Skin epidermis (tissue), 12 donors: ENCODE measurements around the gene FOXN3.
A peak's percentile ranks its signal among the peaks of the same experiment; 100 is the strongest.

Experiments used
- H3K27ac ChIP-seq, 21 experiments: fragments of 200-600 bp; sonication (generic) in 11 of 21; one replicate each; pipeline ENCODE4 v1.5.0; 2020; ENCODE audit warnings: mild to moderate bottlenecking in 3 of 21, inconsistent platforms in 2 of 21, moderate library complexity in 2 of 21
- H3K4me3 ChIP-seq, 7 experiments: fragments of 200-600 bp; sonication (generic) in 2 of 7; one replicate each; pipeline ENCODE4 v1.5.0; 2020; ENCODE audit warnings: inconsistent platforms in 2 of 7, mild to moderate bottlenecking in 2 of 7, moderate library complexity in 1 of 7

The FOXN3 gene

GRCh38 chr14:89435892-89436656, 19.0 kb upstream of the FOXN3 start:
- Histone ChIP-seq H3K4me3 (no peak overlapping the region), H3K27ac (peak overlapping the region in 1 of 21 experiments; percentile 5)

DNA sequence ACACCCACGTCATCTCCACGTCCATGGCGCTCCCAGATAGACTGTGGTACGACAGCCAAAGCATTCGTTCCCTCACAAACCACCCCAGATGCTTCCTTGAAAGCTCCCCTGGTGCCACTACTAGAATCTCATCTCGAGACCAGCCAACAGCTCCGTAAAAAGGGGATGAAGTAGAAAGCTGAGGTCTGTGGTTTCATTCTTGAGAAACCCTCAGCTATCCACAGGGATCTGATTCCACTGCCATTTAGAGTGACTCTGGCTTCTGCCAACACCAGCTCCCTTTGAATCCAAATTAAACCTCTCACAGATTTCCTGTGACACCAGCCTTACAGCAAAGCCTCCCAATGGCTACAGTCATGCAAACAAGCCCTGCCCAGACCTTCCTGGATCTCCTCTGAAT, 18.5 kb upstream of the FOXN3 start:
- Histone ChIP-seq H3K27ac (no peak overlapping the region), H3K4me3 (no peak overlapping the region)

GRCh38 chr14:89432226-89432625, 15.2 kb upstream of the FOXN3 start:
- Histone ChIP-seq H3K27ac (peak overlapping the region in 2 of 21 experiments; percentile 13 to 29), H3K4me3 (no peak overlapping the region)

- H3K27ac ChIP-seq, result peak overlapping the region in 20 of 21 experiments; percentile 2 to 92 (median 72)
- H3K4me3 ChIP-seq, result peak overlapping the region in 5 of 7 experiments; percentile 1 to 24 (median 17)
Measured at GRCh38 chr14:89430391-89431236, 13.6 kb upstream of the FOXN3 start.

- H3K27ac ChIP-seq, result peak overlapping the region in 20 of 21 experiments; percentile 2 to 92 (median 72)
- H3K4me3 ChIP-seq, result peak overlapping the region in 2 of 7 experiments; percentile 6 to 24
Measured at GRCh38 chr14:89429199-89430181, 12.5 kb upstream of the FOXN3 start.

GRCh38 chr14:89428546-89429198, 11.6 kb upstream of the FOXN3 start:
- H3K4me3 ChIP-seq, result peak overlapping the region in 1 of 7 experiments; percentile 20

GRCh38 chr14:89428173-89428523, 11.1 kb upstream of the FOXN3 start:
- H3K27ac ChIP-seq, result peak overlapping the region in 15 of 21 experiments; percentile 3 to 92 (median 72)
- peak overlapping the region in 1 of 7 experiments; percentile 20 for H3K4me3 ChIP-seq

More at GRCh38 chr14:89428546-89429198, 11.6 kb upstream of the FOXN3 start:
- H3K27ac ChIP-seq, result peak overlapping the region in 16 of 21 experiments; percentile 60 to 92 (median 73)

- Histone ChIP-seq H3K27ac (peak overlapping the region in 13 of 21 experiments; percentile 6 to 92 (median 71)), H3K4me3 (no peak overlapping the region)
Measured at GRCh38 chr14:89427426-89428172, 10.6 kb upstream of the FOXN3 start.

- Histone ChIP-seq H3K4me3 (no peak overlapping the region), H3K27ac (peak overlapping the region in 2 of 21 experiments; percentile 32 to 77)
Measured at GRCh38 chr14:89425931-89426330, 8.9 kb upstream of the FOXN3 start.

DNA sequence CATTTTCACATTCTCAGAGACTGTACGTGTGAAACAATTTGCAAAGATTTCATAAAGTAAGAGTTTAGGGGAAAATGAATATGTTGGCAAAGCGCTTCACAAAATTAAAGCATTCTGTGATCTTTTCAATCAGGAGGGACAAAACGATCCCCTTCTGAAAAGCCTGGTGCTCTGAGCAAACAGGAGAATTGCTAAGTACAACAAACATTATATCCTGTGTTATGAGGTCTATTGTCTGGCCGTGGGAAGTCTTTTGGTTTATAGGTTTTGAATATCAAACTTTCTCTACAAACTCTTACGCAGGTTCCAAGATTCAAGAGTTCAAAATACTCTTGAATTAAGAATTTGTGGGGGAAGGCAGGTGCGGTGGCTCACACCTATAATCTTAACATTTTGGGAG, 7.2 kb upstream of the FOXN3 start:
- H3K4me3 ChIP-seq, result no peak overlapping the region

DNA sequence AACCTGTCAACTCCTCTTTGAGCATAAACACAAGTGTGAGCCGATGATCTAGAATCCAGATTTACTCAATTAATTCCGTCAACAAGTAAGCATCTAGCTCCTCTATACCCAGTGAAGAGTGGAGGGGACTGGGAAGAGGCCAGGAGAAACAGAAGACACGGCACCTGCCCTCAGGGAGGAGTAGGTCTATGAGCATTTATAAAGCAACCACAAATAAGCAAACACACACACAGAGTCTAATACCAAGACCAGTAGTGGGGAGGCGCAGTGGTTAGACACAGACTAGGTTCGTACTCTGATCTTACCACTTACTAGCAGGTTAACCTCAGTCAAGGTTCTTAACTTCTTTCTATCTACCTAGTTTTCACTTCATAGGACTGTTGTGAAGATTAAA, 5.9 kb upstream of the FOXN3 start:
- Histone ChIP-seq H3K27ac (peak overlapping the region in 10 of 21 experiments; percentile 14 to 76 (median 59)), H3K4me3 (no peak overlapping the region)

More for the DNA sequence above, 7.2 kb upstream of the FOXN3 start:
- H3K27ac ChIP-seq, result peak overlapping the region in 1 of 21 experiments; percentile 45

DNA sequence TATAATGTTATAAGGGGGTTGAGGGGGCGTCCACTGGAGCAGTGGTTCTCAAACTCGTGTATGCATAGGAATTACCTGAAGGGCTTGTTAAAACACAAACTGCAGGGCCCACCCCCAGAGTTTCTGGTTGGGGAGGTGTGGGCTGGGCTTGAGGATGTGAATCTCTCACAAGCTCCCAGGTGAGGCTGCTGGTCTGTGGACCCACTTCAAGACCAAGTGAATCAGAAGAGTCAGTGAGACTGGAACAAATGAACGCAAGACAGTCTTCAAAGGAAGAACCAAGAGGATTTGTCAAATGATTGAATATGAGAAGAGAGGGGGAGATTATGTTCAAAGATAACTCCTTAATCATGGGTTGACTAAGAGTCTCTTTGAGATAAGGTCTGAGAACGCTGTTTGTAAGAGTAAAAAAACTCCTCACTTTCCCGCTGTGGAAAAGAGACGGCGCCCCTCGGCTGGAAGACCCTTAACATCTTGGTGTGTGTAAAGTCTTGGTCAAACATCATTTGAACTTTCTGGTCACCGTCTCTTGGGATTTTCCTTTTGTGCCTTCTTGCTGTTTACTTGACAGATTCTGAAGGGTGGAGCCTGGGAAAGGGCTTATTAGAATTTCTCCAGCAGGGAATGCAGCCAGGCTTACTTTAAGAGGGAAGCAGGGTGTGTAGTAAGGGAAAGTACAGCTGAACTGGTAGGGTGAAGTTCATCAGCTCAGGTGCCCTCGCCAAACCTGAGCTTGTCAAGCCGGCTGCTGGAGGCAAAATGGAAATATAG, 5.3 kb upstream of the FOXN3 start:
- Histone ChIP-seq H3K4me3 (no peak overlapping the region), H3K27ac (peak overlapping the region in 15 of 21 experiments; percentile 4 to 76 (median 55))

DNA sequence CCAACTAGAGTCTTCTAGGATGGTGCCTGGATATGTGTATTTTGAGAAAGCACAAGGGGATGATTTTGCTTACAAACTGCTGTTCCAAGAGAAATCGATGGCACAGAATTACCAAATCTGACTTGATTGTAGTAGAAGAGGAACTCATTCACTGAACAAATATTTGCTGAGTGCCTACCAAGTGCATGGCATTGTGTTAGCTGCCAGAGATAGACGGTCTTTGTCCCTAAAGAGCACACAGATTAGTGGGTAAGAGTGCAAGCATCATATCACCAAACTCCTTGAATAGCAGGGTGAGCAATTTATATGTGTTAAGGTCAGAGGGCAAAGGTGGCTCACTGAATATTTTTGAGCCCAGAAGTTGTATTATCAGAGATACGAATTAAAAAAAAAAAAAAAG, 3.5 kb upstream of the FOXN3 start:
- H3K27ac ChIP-seq, result no peak overlapping the region
- no peak overlapping the region for H3K4me3 ChIP-seq

GRCh38 chr14:89419973-89420482, 3.0 kb upstream of the FOXN3 start:
- Histone ChIP-seq H3K4me3 (no peak overlapping the region), H3K27ac (no peak overlapping the region)

DNA sequence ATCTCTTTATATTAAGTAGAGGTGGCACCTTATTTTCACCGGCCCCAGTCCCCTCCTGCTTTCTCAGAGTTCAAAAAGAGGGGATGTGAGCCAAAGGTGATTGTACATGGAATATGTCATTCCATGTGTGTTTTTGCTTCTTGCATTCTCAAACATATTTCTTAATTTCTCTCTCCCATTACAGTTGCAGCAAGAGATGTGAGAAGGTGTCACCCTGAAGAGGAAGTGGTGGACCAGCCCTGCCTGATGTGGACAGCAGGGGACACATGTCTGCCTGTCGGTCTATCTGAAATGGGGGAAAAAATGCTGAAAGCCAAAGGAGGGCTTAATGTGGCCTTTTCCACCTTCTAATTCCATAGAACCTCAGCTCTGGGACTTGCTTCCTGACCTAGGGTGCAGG, 1.9 kb upstream of the FOXN3 start:
- no peak overlapping the region for H3K4me3 ChIP-seq
- peak overlapping the region in 10 of 21 experiments; percentile 13 to 96 (median 90) for H3K27ac ChIP-seq

- Histone ChIP-seq H3K4me3 (peak overlapping the region in 2 of 7 experiments; percentile 56 to 92), H3K27ac (peak overlapping the region in 16 of 21 experiments; percentile 69 to 96 (median 91))
Measured at GRCh38 chr14:89418452-89418851, 1.4 kb upstream of the FOXN3 start.
